GM21737 (cell line): ENCODE data around the gene DSTN.

Source experiments
- ATAC-seq: cut with Tn5 transposase; IDR thresholded peaks from one replicate; pipeline ENCODE4 v1.9.1; 2021; ENCODE audit warnings: mild to moderate bottlenecking, moderate library complexity; ENCODE audit not compliant: unreplicated experiment

DSTN gene

DNA sequence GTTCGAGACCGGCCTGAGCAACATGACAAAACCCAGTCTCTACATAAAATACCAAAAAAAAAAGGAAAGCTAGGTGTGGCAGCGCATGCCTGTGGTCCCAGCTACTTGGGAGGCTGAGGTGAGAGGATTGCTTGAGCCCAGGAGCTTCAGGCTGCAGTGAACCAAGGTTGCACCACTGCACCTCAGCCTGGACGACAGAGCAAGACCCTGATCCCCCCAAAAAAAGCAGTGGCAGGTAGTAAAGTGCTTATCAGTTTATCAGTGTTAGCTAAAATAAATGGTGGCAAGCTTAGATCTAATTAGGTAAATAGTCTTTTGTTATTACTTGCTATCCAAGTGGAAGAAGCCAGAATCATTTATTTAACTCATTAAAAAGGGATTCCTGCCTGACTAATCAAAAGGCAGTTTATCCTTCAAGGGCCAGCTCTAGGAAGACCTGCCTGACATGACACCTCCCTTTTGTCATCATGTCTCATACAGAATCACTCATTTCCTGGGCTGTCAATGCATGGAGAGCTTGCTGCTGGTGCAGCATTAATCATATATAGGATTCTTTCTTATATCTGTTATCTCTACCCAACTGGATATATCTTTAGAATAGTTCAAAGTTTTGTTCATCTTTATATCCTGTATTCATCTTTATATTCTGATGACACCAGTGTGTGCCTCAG is 9.6 kb downstream of the DSTN start:
- no peak for ATAC-seq

DNA sequence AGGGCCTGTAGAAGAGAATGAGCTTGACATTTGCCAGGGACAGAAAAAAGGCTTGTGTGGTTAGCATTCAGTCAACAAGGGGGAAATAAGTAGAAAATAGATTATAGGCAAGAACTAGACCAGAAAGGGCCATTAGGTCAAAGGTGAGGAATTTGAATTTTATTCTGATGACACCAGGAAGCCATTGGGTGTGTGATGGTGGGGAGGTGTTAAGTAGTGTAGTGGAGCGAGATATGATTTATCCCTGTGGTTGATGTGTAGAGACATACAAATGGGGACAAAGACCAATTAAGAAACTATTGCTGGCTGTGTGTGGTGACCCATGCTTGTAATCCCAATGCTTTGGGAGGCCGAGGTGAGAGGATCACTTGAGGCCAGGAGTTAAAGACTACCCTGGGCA is 11.0 kb downstream of the DSTN start:
- no peak for ATAC-seq

DNA sequence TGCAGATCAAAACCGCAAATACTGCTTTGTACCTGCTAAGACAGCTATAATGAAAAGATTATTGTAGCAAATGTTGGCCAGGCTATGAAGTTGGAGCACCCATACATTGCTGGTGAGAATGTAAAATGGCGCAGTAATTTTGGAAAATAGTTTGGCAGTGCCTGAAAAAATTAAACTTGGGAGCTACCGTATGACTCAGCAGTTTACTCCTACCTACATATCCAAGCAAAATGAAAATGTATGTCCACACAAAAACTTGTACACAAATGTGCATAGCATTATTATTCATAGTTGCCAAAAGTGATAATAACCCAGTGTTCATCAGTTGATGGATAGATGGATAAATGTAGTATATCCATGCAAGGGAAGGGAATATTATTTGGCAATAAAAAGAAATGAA is 13.3 kb downstream of the DSTN start:
- ATAC-seq, result no peak

DNA sequence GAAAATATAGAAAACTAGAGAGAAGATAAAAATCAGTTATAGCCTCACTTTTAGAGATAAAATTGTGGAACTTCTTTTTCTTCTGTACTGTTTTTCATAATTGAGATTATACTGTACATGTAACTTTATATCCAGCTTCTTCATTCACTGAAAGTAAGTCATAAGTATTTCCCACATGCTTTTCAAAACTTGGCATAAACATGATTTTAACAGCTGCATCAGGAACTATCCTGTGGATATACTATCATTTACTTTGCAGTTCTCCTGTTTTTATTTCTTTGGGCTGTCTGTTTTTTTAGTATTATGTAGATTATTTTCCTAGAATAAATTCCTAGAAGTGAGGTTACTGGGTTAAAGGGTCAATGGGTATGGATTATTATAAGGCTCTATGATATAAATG is 14.8 kb downstream of the DSTN start:
- no peak for ATAC-seq

DNA sequence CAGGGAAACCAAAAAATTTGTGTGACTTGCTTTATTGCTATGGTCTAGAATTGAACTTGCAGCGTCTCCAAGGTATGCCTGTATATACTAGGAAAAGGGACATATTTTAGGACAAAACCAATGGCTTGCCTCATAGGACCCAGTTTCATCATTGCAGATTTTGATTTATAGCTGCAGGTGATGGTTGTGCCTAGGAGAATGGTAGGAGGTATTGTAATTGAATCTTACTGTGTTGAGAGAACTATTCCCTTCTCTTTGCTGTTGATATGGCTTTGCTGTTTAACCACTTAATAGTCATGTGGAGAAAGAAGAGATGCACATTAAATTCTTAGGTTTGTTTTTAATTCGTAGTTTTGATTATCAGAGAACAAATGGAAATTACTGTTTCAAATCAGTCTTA is 16.4 kb downstream of the DSTN start:
- no peak for ATAC-seq

DNA sequence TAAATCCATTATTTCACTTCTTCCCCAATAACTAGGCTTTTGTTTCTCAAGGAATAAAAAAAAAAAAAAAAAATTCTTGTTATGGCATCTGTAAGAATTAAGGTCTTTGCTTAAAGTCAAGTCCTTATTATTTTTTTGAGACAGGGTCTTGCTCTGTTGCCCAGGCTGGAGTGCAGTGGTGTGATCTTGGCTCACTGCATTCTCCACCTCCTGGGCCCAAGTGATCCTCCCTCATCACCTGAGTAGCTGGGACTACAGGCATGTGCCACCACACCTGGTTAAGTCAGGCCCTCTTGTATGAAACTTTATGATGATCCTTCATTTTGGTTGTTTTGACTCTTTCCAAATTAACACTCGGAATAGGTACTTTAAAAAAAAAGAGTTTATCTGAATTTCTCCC is 17.3 kb downstream of the DSTN start:
- no peak for ATAC-seq

DNA sequence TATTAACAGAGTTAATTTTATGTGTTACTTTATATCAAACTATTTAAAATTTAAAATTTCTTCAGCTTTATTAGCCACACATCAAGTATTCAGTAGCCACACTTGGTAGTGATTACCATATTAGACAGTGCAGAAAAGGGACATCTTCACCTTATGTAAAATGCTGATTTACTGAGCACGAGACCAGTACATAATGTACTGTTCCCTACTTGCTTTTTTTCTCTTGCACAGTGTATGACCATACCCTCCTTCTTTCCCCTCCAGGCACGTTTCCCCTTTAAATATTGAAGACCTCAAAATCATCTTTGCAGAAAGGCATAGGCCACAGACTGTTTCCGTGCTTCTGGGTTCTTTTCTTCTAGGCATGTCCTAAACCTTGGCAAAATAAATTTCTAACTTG is 17.9 kb downstream of the DSTN start:
- no peak for ATAC-seq

DNA sequence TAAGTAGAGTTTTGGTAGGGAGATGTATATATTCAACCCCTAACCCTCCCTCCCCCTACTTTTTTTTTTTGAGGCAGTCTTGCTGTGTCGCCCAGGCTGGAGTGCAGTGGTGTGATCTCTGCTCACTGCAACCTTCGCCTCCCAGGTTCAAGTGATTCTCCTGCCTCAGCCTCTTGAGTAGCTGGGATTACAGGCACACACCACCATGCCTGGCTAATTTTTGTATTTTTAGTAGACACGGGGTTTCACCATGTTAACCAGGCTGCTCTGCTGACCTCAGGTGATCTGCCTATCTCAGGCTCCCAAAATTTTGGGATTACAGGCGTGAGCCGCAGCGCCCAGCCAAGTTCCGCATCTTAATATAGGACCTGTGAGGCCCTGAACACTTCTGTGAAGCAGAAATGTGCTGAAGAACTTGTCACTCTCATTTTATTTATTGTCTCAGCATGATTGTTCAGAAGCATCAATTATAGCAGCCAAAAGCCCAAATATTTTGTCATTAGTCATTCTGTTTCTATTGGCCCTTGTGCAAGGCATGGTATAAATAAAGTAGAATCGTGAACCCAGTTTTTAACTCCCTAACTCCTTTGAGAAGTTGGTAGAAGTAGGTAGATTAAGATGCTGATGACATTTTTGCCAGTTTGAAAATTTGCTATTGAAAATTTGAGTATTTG is 19.4 kb downstream of the DSTN start:
- no peak for ATAC-seq

DNA sequence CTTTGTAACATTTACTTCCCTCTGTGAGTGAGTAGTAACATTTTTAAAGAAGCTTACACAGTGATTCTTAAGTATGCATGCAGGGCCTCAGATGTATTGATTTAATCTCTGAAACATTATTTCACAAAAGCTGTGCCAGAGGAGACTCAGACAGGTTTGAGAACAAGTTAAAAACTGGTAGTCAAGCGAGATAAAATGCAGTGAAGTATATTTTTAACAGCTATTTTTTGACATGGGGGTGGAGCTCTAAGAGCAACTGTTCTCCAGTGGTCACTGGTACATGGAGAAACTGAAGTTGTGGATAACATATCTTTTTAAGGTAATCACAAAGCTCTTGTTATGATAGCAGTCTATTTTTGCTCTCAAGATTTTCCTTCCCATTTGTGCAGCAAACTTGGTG is 20.4 kb downstream of the DSTN start:
- no peak for ATAC-seq

DNA sequence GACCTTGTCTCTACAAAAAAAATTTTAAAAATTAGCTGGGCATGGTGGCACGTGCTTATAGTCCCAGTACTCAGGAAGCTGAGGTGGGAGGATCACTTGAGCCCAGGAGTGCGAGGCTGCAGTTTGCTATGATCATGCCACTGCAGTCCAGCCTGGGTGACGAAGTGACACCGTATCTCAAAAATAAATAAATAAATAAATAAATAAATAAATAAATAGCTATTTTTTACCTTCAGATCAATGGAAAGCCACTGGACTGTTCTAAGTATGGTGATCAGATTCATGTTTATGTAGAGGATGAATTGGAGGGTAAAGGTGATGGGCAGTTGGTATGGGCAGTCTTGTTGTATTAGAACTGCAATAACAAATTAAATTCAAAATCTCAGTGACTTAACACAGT is 24.0 kb downstream of the DSTN start:
- no peak for ATAC-seq

DNA sequence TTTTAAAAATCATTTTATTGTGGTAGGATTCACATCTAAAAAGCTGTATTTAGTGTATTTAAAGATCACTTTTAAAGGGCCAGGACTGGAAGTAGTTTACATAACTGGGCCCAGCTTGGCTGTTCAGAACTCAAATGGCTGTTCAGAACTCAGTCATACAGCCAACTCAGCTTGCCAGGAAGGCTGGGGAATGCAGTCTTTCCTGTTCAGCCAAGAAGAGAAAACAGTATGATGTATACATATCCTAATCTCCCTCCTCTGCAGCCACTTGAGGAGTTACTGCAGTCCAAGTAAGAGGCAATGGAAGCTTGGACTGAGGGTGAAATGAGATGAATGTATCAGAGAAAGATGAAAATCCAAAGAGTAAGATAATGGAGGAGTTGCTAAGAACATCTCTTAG is 24.6 kb downstream of the DSTN start:
- no peak for ATAC-seq

DNA sequence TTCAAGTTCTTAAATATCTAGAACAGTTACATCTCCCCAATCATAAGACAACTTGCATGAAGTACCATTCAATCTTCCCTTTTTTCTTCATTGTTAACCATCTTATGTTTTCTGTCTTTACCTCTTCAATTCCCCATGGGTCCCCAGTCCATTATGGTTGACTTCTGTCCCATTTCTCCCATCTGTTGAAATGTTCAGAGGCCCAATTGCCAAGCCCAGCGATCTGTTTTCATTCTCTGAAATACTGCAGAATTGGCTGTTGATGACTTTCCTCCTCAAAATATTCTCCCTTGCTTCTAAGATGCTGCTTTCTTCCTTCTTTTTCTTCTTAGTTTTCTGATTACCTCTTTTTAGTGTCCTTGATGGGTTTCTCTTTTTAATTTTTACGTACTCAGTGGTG is 26.0 kb downstream of the DSTN start:
- ATAC-seq, result no peak

DNA sequence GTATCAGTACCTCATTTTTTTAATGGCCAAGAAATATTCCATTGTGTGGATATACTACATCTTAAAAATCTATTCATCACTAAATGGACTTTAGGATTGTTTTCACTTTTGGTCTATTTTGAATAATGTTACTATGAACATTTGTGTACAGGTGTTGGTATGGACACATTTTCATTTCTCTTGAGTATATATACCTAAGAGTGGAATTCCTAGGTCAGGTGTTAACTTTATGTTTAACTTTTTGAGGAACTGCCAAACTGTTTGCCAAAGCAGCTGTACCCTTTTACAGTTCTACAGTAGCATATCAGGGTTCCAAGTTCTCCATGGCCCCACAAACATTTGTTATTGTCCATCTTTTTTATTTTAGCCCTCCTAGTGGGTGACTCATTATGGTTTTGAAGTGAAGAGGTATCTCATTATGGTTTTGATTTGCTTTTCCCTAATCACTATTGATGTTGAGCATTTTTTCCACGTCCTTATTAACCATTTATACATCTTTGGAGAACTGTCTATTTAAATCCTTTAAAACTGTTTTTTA is 28.2 kb downstream of the DSTN start:
- no peak for ATAC-seq

DNA sequence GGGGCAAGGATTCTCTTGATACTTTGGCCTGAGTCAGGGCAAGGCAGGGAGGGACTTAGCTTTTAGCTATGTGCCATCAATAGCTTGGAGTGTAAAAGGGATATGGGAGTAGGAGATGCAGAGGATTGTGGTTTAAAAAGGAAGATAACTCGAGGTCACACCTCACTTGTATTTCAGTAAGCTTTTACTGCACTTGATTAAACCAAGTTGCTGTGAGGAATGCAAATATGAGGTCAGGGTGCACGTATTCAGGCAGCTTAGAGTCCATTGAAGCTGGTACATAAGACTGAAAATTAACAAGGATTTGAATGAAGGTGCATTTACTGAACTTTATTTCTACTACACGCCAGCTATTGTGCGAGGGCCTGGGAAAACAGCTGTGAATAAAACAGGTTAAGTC is 32.1 kb downstream of the DSTN start:
- no peak for ATAC-seq

DNA sequence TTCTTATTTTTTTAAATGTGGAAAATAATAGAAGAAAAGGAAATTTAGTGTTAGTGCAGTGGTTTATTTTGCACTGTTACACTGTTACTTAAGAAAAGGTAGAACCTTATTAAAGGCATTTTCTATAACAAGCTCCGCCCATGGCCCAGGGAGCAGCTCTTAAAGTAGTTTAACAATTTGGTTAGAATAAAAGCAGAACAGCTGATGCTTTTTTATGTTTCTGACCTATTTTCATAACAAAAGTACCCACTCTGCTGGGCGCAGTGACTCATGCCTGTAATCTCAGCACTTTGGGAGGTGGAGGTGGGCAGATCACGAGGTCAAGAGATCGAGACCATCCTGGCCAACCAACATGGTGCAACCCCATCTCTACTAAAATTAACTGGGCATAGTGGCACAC is 32.6 kb downstream of the DSTN start:
- no peak for ATAC-seq

DNA sequence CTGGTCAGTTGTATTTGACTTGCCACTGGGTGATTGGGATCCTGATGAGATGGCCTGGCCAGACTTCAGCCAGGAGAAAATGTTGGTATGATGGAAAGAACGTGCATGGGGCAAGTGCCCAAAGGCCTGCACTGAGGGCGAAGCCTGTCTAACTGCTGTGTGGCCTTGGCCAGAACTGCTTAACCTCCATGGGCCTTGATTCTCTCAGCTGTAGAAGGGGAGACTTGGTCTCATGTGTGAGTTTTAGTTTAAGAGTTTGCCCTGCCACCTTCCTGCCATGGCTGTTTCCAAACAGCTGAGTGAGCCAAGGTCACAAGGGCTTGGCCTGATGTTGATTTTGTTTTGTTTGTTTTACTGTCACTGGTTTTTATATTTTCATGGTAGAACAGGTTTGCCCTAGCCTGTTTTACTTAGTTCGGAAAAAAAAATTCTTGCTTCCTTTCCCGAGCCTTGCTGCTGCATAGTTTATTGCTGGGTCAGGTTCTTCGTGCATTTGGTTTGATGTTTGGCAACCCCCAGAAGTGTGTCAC is 35.3 kb downstream of the DSTN start:
- ATAC-seq, result no peak

DNA sequence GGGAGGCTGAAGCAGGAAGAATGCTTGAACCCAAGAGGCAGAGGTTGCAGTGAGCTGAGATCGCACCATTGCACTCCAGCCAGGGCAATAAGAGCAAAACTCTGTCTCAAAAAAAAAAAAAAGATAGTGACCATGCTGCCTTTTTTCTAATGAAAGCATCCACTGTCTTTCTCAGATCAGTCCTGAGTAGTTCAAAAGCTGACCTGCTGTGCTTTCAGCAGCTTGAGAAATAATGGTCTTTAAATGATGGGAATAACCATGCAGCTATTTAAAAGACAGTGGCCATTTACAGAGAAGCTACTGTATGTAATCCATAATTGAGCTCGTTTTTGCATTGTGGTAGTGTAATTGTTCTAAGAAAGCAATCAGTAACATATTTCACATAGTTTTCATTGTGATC is 36.1 kb downstream of the DSTN start:
- no peak for ATAC-seq

DNA sequence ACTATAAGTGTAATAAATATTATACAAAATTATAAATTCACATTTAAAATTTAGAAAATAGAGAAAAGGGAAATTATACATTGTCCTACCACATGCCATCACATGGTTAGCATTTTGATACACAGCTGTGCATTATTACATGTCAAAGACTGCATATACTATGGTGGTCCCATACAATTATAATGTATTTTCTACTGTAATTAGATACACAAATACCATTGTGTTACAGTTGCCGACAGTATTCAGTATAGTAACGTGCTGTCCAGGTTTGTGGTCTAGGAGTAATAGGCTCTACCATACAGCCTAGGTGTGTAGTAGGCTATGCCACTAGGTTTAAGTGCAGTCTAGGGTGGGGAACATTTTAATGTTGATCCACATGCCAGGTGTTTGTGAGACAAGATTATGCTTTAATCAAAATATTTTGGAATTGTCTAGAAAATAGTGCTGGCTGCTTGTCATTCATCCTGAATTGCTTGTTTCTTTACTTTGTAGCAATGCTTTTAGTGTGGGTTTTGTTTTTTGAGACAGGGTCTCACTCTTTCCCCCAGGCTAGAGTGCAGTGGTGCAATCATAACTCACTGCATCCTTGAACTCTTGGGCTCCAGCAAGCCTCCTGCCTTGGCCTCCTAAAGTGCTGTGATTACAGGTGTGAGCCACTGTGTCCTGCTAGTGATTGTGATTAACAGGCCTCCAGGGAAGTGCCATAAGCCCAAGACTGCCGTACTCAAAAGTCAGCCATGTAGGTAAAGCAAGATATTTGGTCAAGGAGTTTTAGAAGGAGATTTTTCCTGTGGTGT is 39.0 kb downstream of the DSTN start:
- no peak for ATAC-seq

DNA sequence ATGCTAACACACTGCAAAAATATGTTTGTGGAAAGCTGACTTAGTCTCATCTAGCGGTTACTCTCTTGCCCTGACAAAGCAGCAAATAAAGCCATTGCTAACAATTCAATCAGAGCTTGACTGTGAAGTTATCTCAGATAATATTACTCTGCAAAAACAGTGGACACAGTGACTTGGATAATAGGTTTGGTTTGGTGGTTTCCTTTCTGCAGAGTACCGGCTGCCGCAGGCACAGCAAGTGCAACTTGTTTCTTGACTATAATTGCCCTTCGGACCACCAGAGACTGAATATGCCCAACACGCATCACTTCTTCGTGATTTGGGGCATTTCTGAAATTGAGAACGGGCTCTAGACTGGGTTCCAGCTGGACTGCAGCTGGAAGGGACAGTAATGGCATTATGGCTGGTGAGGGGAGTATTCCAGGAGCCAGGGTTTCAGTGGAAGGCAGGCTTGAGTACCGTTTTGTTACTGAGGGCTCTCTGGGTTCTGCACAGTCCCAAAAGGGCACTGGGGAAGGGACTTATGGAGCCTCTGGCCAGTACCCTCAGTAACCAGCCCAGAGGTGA is 40.0 kb downstream of the DSTN start:
- ATAC-seq, result no peak

DNA sequence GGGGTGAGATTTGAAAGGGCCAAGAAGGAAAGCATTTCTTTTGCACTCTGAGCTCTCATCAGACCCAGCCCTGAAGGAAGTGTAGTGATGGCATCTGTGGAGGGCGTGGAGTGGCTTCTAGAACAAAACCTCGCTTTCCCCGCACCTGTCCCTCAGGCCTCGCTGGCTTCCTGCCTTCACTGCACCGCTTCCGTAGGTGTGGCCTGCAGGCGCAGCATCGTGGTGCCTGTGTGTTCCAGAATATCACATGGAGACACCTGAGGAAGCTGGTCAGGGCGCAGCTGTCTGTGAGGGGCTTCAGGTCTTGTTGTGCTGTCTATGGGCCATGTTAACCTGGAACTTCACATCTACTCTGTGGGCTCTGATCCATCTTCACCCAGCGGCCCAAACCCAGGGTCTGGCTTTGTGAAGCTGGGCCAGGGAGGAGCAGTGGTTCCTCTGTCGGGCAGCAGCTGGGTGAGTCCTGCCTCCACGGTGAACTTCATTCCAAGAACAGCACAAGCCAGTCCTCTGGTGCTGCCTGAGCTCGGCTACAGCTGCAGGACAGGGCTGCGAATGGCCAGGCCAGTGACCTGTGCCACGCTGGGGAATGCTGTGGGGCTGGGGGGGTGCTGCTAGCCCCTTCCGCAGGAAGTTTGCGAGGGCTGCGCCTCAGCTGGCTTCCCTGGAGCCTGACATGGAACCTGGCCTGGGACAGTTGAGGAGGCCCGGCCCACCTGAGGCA is 40.9 kb downstream of the DSTN start:
- no peak for ATAC-seq

DNA sequence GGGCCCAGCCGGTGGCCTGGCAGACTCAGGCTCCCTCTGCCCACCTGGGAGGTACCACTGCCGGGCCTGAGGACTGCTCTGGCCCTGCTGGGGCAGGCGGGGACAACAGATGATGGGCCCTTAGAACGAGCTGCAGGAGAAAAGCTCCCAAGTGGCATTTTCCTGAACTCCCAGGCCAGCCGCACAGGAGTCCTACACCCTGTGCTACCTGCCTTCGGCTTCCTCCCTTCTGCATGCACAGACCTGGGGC is 41.3 kb downstream of the DSTN start:
- ATAC-seq, result no peak
